ENCODE data around the gene SPAG9. TPM values are rescaled to one million over a fixed set of nuclear protein-coding genes. Genes with fewer than 3 reads are reported as not detected.

SPAG9 gene
- total RNA-seq, 1 experiment from 2014 or later, result 77.6 TPM

DNA sequence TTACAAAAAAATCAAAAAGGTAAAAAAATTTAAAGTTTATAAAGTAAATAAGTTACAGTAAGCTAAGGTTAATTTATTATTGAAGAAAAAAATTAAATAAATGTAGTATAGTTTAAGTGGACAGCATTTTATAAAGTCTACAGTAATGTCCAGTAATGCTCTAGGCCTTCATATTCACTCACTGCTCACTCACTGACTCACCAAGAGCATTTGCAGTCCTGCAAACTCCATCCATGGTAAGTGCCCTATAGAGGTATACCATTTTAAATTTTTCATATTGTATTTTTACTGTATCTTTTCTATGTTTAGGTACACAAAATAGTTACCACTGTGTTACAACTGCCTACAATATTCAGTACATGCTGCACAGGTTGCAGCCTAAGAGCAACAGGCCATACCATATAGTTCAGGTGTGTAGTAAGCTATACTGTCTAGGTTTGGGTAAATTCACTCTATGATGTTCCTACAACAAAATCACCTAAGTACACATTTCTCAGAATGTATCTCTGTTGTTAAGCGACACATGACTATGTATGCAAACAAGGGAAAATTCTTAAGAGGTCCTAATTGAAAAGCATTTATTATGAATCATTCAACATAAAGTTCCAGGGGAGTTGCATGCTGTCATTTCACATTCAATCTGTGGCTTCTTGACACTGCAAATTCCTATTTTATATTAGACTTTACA, 92.3 kb downstream of the SPAG9 start:
- intact Hi-C loops (cut with micrococcal nuclease), result no loop called here
- Histone ChIP-seq H3K4me3 (replicated peaks in 1 of 2; ENCODE audit: low read depth in 1 of 2, low read length in 2 of 2) (no peak overlapping the region), H3K9me3 (ENCODE audit: control insufficient read depth in 1 of 2, insufficient read depth in 1 of 2, low read depth in 1 of 2, low read length in 2 of 2) (no peaks in the 10 kb centered on the region), H3K27ac (ENCODE audit: low read depth, low read length) (no peak overlapping the region), H3K79me2 (ENCODE audit: insufficient read depth, low read length) (no peaks in the 10 kb centered on the region), H3K4me2 (ENCODE audit: low read length) (no peak overlapping the region), H4K20me1 (ENCODE audit: insufficient read depth) (no peaks in the 10 kb centered on the region), H3K36me3 (ENCODE audit: control insufficient read depth in 1 of 2, insufficient read depth in 2 of 2, low read length in 2 of 2) (no peaks in the 10 kb centered on the region), H3K27me3 (ENCODE audit: insufficient read depth, low read length) (no peaks in the 10 kb centered on the region), H3K9ac (ENCODE audit: low read length) (no peak overlapping the region), H2AFZ (ENCODE audit: low read depth, low read length, poor library complexity, severe bottlenecking) (no peak overlapping the region), H3K4me1 (ENCODE audit: control insufficient read depth in 1 of 2, insufficient read depth in 2 of 2, low read length in 2 of 2) (no peaks in the 10 kb centered on the region), H3K9me2 (ENCODE audit: insufficient read depth) (no peaks in the 10 kb centered on the region)
- ChIA-PET CTCF (interaction anchor here (2.3 kb wide), 1 partner anchor 28 kb away, joined by 6 read pairs; no protein-coding TSS in a partner anchor), RAD21 (ENCODE audit: low non-redundant PET in 1 of 2, low total read pairs in 2 of 2, uncharacterized antibody in 2 of 2, unreplicated experiment in 2 of 2) (no interaction called here), POLR2A (no interaction called here)
- no peak for ATAC-seq
- no peak for DNase-seq (ENCODE audit: low read depth, low spot score)
- no TSS peak for BruUV-seq (replicated peaks)
- TF ChIP-seq CTCF (IDR thresholded peaks at IDR 0.05 in 2 of 3, conservative IDR thresholded peaks at IDR 0.05 in 1 of 3; ENCODE audit: borderline replicate concordance in 1 of 3, insufficient read depth in 1 of 3, low read depth in 2 of 3, low read length in 2 of 3) (no peak), POLR2A (IDR thresholded peaks at IDR 0.05; ENCODE audit: borderline replicate concordance, extremely low read depth, insufficient read depth, insufficient read length) (no peak), SP1 (IDR thresholded peaks at IDR 0.05; ENCODE audit: low read depth) (no peak), SIN3A (IDR thresholded peaks at IDR 0.05; ENCODE audit: low read depth) (no peak), TCF7L2 (IDR thresholded peaks at IDR 0.05; ENCODE audit: borderline replicate concordance, extremely low read depth, insufficient read depth, insufficient read length) (no peak)

- no peaks in the 10 kb centered on the region for H3K9me3 ChIP-seq (ENCODE audit: control insufficient read depth in 1 of 2, insufficient read depth in 1 of 2, low read depth in 1 of 2, low read length in 2 of 2)
- no peak for ATAC-seq
- H3K4me2 ChIP-seq (ENCODE audit: low read length), result no peak overlapping the region
- no TSS peak for BruUV-seq (replicated peaks)
- H3K9me2 ChIP-seq (ENCODE audit: insufficient read depth), result no peaks in the 10 kb centered on the region
- no peaks in the 10 kb centered on the region for H4K20me1 ChIP-seq (ENCODE audit: insufficient read depth)
- intact Hi-C loops (cut with micrococcal nuclease), result no loop called here
- CTCF ChIA-PET, result no interaction called here
- no peak overlapping the region for H3K27ac ChIP-seq (ENCODE audit: low read depth, low read length)
- no peak overlapping the region for H3K9ac ChIP-seq (ENCODE audit: low read length)
- no peaks in the 10 kb centered on the region for H3K4me1 ChIP-seq (ENCODE audit: control insufficient read depth in 1 of 2, insufficient read depth in 2 of 2, low read length in 2 of 2)
- H3K79me2 ChIP-seq (ENCODE audit: insufficient read depth, low read length), result no peaks in the 10 kb centered on the region
- POLR2A ChIA-PET, result no interaction called here
- DNase-seq (ENCODE audit: low read depth, low spot score), result no peak
- no peaks in the 10 kb centered on the region for H3K27me3 ChIP-seq (ENCODE audit: insufficient read depth, low read length)
- RAD21 ChIA-PET (ENCODE audit: low non-redundant PET in 1 of 2, low total read pairs in 2 of 2, uncharacterized antibody in 2 of 2, unreplicated experiment in 2 of 2), result no interaction called here
- H3K36me3 ChIP-seq (ENCODE audit: control insufficient read depth in 1 of 2, insufficient read depth in 2 of 2, low read length in 2 of 2), result peaks cover 5 to 13% of the 10 kb centered on the region in 2 experiments; a peak in 3 of 4 replicates
- H3K4me3 ChIP-seq (replicated peaks in 1 of 2; ENCODE audit: low read depth in 1 of 2, low read length in 2 of 2), result no peak overlapping the region
- H2AFZ ChIP-seq (ENCODE audit: low read depth, low read length, poor library complexity, severe bottlenecking), result no peak overlapping the region
- TF ChIP-seq CBX3 (IDR thresholded peaks at IDR 0.05; ENCODE audit: low read depth) (no peak), ZFX (IDR thresholded peaks at IDR 0.05) (no peak), SRF (IDR thresholded peaks at IDR 0.05; ENCODE audit: low read depth) (no peak), CTCF (IDR thresholded peaks at IDR 0.05 in 2 of 3, conservative IDR thresholded peaks at IDR 0.05 in 1 of 3; ENCODE audit: borderline replicate concordance in 1 of 3, insufficient read depth in 1 of 3, low read depth in 2 of 3, low read length in 2 of 3) (no peak), CEBPB (IDR thresholded peaks at IDR 0.05; ENCODE audit: low read depth) (no peak), FOSL1 (IDR thresholded peaks at IDR 0.05; ENCODE audit: low read depth) (no peak), POLR2A (IDR thresholded peaks at IDR 0.05; ENCODE audit: borderline replicate concordance, extremely low read depth, insufficient read depth, insufficient read length) (no peak)
- TF ChIP-seq, protein P1, sequence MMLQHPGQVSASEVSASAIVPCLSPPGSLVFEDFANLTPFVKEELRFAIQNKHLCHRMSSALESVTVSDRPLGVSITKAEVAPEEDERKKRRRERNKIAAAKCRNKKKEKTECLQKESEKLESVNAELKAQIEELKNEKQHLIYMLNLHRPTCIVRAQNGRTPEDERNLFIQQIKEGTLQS (IDR thresholded peaks at IDR 0.05), result no peak
These were observed 102.1 kb downstream of the SPAG9 start for GRCh38 chr17:51018541-51018940.
